ENCODE results near the gene NOB1. TPM values are rescaled to one million over a fixed set of nuclear protein-coding genes. Genes with fewer than 3 reads are reported as not detected.

The NOB1 gene
- total RNA-seq (10 to 100 TPM; 24.1 to 72.8 (median 45.0) TPM), polyA plus RNA-seq (10 to 100 TPM; 46.5 to 70.4 TPM), total RNA-seq (28.0 reads per million, percentile 58 among the genes with 10 or more reads in this experiment)

- ATAC-seq, result peak; percentile 97
- peak within 1 kb of the TSS; percentile 91 for H3K4me3 ChIP-seq (ENCODE audit: low read length)
Observed at GRCh38 chr16:69754469-69755310, at the start of gene NOB1. Gene NOB1, minus strand, starts transcription at chr16:69754926. Its CDS starts 16 bp downstream, at chr16:69754910.

DNA sequence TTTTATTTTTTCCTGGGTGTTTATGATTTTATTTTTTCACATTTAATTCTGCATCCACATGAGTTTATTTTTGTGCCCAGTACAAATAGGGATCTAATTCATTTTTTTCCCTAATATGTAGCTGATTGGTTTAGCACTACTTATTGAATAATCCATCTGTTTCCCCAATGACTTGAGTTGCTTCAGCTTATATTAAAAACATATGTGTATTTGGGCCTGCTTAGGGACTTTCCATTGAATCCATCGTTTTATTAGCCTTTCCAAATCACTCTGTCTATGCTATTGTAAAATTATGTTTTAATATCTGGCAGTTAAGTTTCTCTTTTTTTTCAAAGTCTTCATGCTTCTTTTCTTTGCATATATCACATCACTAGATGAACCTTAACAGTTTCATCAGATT, 49.6 kb upstream of the NOB1 start:
- H3K36me3 ChIP-seq (ENCODE audit: control insufficient read depth in 2 of 3, insufficient read depth in 3 of 3, low read length in 3 of 3), result peaks cover 4 to 35% (median 9%) of the 10 kb centered on the region in 3 experiments
- no peaks in the 10 kb centered on the region for H3K9me3 ChIP-seq (ENCODE audit: control insufficient read depth in 2 of 3, low read length in 3 of 3)
- ChIA-PET CTCF (interaction anchor here (0.6 kb wide), 2 partner anchors 10 to 1979 kb away, joined by 3 read pairs; no protein-coding TSS in a partner anchor), POLR2A (no interaction called here)
- Mint-ChIP-seq H3K4me3 (no peak overlapping the region), H3K4me1 (peaks cover 0 to 1% (median 0%) of the 10 kb centered on the region in 7 donors), H3K36me3 (peaks cover 0 to 42% (median 18%) of the 10 kb centered on the region in 5 donors), H3K27me3 (no peaks in the 10 kb centered on the region), H3K27ac (peak overlapping the region in 3 of 9 donors; percentile 14 to 65 (median 64)), H3K9me3 (no peaks in the 10 kb centered on the region)
- intact Hi-C loops (cut with micrococcal nuclease), result no loop called here
- H3K27ac ChIP-seq (ENCODE audit: low read depth, low read length), result no peak overlapping the region
- no peaks in the 10 kb centered on the region for H3K27me3 ChIP-seq (ENCODE audit: control insufficient read depth in 2 of 2, insufficient read depth in 2 of 2, low read length in 2 of 2)
- H3K4me3 ChIP-seq (ENCODE audit: low read length), result no peak overlapping the region
- ATAC-seq (no peak), DNase-seq (no peak)
- H3K4me1 ChIP-seq (ENCODE audit: control insufficient read depth in 2 of 2, insufficient read depth in 2 of 2, low read length in 2 of 2), result no peaks in the 10 kb centered on the region

More at GRCh38 chr16:69754469-69755310, at the start of gene NOB1:
- Mint-ChIP-seq H3K27ac (peak within 1 kb of the TSS; percentile 92 to 100 (median 98)), H3K4me1 (peaks cover 23 to 36% (median 26%) of the 10 kb centered on the region in 7 donors), H3K9me3 (peaks cover 0 to 2% (median 0%) of the 10 kb centered on the region in 11 donors), H3K36me3 (peaks cover 0 to 22% (median 4%) of the 10 kb centered on the region in 5 donors), H3K4me3 (peak within 1 kb of the TSS; percentile 98 to 100 (median 100)), H3K27me3 (peaks cover 0 to 7% (median 0%) of the 10 kb centered on the region in 5 donors)
- DNase-seq, result peak; percentile 96 to 98 (median 97)
- intact Hi-C loops (cut with micrococcal nuclease), result loop anchor here (1.0 to 10.0 kb wide), 10 partner anchors 8 to 415 kb away; partner anchors contain the start of genes CYB5B (in 2 of the 2), NQO1 (in 2 of the 2), TERF2 (in 2 of the 2) and WWP2 (in 2 of the 2)
- peaks cover 13 to 17% of the 10 kb centered on the region in 2 donors for H3K4me1 ChIP-seq (ENCODE audit: control insufficient read depth in 2 of 2, insufficient read depth in 2 of 2, low read length in 2 of 2)
- H3K27ac ChIP-seq (ENCODE audit: low read depth, low read length), result peak within 1 kb of the TSS; percentile 89
- no peaks in the 10 kb centered on the region for H3K27me3 ChIP-seq (ENCODE audit: control insufficient read depth in 2 of 2, insufficient read depth in 2 of 2, low read length in 2 of 2)
- H3K36me3 ChIP-seq (ENCODE audit: control insufficient read depth in 2 of 3, insufficient read depth in 3 of 3, low read length in 3 of 3), result peaks cover 4 to 24% (median 5%) of the 10 kb centered on the region in 3 experiments
- ChIA-PET POLR2A (interaction anchor here (0.5 to 3.7 kb wide), 13 partner anchors 8 to 594 kb away, joined by 3 to 49 read pairs (median 5); partner anchors contain the start of genes NQO1 and WWP2), CTCF (interaction anchor here (0.6 to 3.0 kb wide), 18 partner anchors 8 to 362 kb away, joined by 3 to 43 read pairs (median 4); partner anchors contain the start of gene NQO1)
- no peaks in the 10 kb centered on the region for H3K9me3 ChIP-seq (ENCODE audit: control insufficient read depth in 2 of 3, low read length in 3 of 3)

GRCh38 chr16:69799611-69800031, 44.9 kb upstream of the NOB1 start:
- Histone ChIP-seq H3K27ac (ENCODE audit: low read depth, low read length) (no peak overlapping the region), H3K27me3 (ENCODE audit: control insufficient read depth in 2 of 2, insufficient read depth in 2 of 2, low read length in 2 of 2) (no peaks in the 10 kb centered on the region), H3K4me3 (ENCODE audit: low read length) (no peak overlapping the region), H3K4me1 (ENCODE audit: control insufficient read depth in 2 of 2, insufficient read depth in 2 of 2, low read length in 2 of 2) (no peaks in the 10 kb centered on the region), H3K36me3 (ENCODE audit: control insufficient read depth in 2 of 3, insufficient read depth in 3 of 3, low read length in 3 of 3) (peaks cover 4 to 38% (median 8%) of the 10 kb centered on the region in 3 experiments), H3K9me3 (ENCODE audit: control insufficient read depth in 2 of 3, low read length in 3 of 3) (no peaks in the 10 kb centered on the region)
- CTCF ChIA-PET, result no interaction called here
- Mint-ChIP-seq H3K27me3 (no peaks in the 10 kb centered on the region), H3K9me3 (no peaks in the 10 kb centered on the region), H3K4me1 (peaks cover 0 to 8% (median 0%) of the 10 kb centered on the region in 7 donors), H3K4me3 (no peak overlapping the region), H3K27ac (peak overlapping the region in 1 of 9 donors; percentile 9), H3K36me3 (peaks cover 3 to 42% (median 8%) of the 10 kb centered on the region in 5 donors)
- ATAC-seq (no peak), DNase-seq (no peak)
- POLR2A ChIA-PET, result interaction anchor here (0.5 kb wide), 1 partner anchor 506 kb away, joined by 3 read pairs; no protein-coding TSS in a partner anchor
- intact Hi-C loops (cut with micrococcal nuclease), result no loop called here

DNA sequence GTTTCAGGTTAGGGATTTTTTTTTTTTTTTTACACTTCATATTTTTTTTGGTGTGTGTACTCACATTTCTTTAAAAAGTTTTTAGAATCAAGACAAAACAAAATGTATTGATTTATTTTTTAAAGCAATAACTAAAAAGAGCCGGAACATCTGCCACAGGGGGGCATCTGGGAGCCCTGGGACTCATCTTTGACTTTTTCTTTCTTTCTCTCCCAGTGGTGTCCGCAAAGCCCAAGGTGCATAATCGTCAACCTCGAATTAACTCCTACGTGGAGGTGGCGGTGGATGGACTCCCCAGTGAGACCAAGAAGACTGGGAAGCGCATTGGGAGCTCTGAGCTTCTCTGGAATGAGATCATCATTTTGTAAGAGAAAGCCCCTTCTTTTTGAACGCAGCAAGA, 43.7 kb upstream of the NOB1 start:
- no peak overlapping the region for H3K27ac Mint-ChIP-seq
- Histone ChIP-seq H3K4me1 (ENCODE audit: control insufficient read depth in 2 of 2, insufficient read depth in 2 of 2, low read length in 2 of 2) (no peaks in the 10 kb centered on the region), H3K27me3 (ENCODE audit: control insufficient read depth in 2 of 2, insufficient read depth in 2 of 2, low read length in 2 of 2) (no peaks in the 10 kb centered on the region), H3K36me3 (ENCODE audit: control insufficient read depth in 2 of 3, insufficient read depth in 3 of 3, low read length in 3 of 3) (peaks cover 4 to 38% (median 8%) of the 10 kb centered on the region in 3 experiments), H3K27ac (ENCODE audit: low read depth, low read length) (no peak overlapping the region), H3K4me3 (ENCODE audit: low read length) (no peak overlapping the region), H3K9me3 (ENCODE audit: control insufficient read depth in 2 of 3, low read length in 3 of 3) (no peaks in the 10 kb centered on the region)
- no peaks in the 10 kb centered on the region for H3K27me3 Mint-ChIP-seq
- DNase-seq (no peak), ATAC-seq (no peak)
- POLR2A ChIA-PET, result no interaction called here
- no peak overlapping the region for H3K4me3 Mint-ChIP-seq
- H3K4me1 Mint-ChIP-seq, result peaks cover 0 to 10% (median 0%) of the 10 kb centered on the region in 7 donors
- CTCF ChIA-PET, result interaction anchor here (1.0 kb wide), 1 partner anchor 16 kb away, joined by 4 read pairs; no protein-coding TSS in a partner anchor
- H3K36me3 Mint-ChIP-seq, result peaks cover 3 to 33% (median 7%) of the 10 kb centered on the region in 5 donors
- H3K9me3 Mint-ChIP-seq, result no peaks in the 10 kb centered on the region
- intact Hi-C loops (cut with micrococcal nuclease), result no loop called here

- Mint-ChIP-seq H3K9me3 (no peaks in the 10 kb centered on the region), H3K27me3 (no peaks in the 10 kb centered on the region), H3K36me3 (peaks cover 3 to 24% (median 7%) of the 10 kb centered on the region in 5 donors), H3K4me1 (peaks cover 0 to 10% (median 0%) of the 10 kb centered on the region in 7 donors), H3K27ac (no peak overlapping the region), H3K4me3 (no peak overlapping the region)
- H3K4me3 ChIP-seq (ENCODE audit: low read length), result no peak overlapping the region
- no peak overlapping the region for H3K27ac ChIP-seq (ENCODE audit: low read depth, low read length)
- peak in 6 of 9 donors; percentile 16 to 40 (median 32) for DNase-seq
- CTCF ChIA-PET, result interaction anchor here (0.6 to 2.3 kb wide), 4 partner anchors 10 to 134 kb away, joined by 3 to 6 read pairs (median 4); no protein-coding TSS in a partner anchor
- no peaks in the 10 kb centered on the region for H3K4me1 ChIP-seq (ENCODE audit: control insufficient read depth in 2 of 2, insufficient read depth in 2 of 2, low read length in 2 of 2)
- peaks cover 4 to 37% (median 8%) of the 10 kb centered on the region in 3 experiments for H3K36me3 ChIP-seq (ENCODE audit: control insufficient read depth in 2 of 3, insufficient read depth in 3 of 3, low read length in 3 of 3)
- no peaks in the 10 kb centered on the region for H3K27me3 ChIP-seq (ENCODE audit: control insufficient read depth in 2 of 2, insufficient read depth in 2 of 2, low read length in 2 of 2)
- H3K9me3 ChIP-seq (ENCODE audit: control insufficient read depth in 2 of 3, low read length in 3 of 3), result no peaks in the 10 kb centered on the region
- intact Hi-C loops (cut with micrococcal nuclease), result loop anchor here (1.0 kb wide), 1 partner anchor 134 kb away; no protein-coding TSS in a partner anchor
- ATAC-seq, result peak; percentile 83
- POLR2A ChIA-PET, result interaction anchor here (0.6 kb wide), 1 partner anchor 233 kb away, joined by 3 read pairs; no protein-coding TSS in a partner anchor
Observed at GRCh38 chr16:69796285-69797118, 41.8 kb upstream of the NOB1 start.

Measured in naive thymus-derived CD4-positive, alpha-beta T cell (primary cell).